ENCODE measurements around the gene RNASE1.

- TF ChIP-seq USF1 (CRISPR knock-in tag; IDR thresholded peaks at IDR 0.05) (no peak), USF2 (CRISPR knock-in tag; IDR thresholded peaks at IDR 0.05) (no peak), CREB1 (CRISPR knock-in tag; IDR thresholded peaks at IDR 0.05) (no peak)
Observed at GRCh38 chr14:20827326-20827725, 24.7 kb upstream of the RNASE1 start.

Measured in WTC11 (cell line).